PFSK-1 (cell line): ENCODE measurements around the gene PCSK5.

Experiments
- FOXP2 ChIP-seq: optimal IDR thresholded peaks from 2 replicates; pipeline ENCODE3; 2011; ENCODE audit warnings: borderline replicate concordance, control low read depth, inconsistent platforms; ENCODE audit not compliant: insufficient read depth; ENCODE audit errors: extremely low read length, extremely low read depth
- POLR2AphosphoS5 ChIP-seq: IDR thresholded peaks from 2 replicates; pipeline ENCODE4 v1.6.1; 2012; ENCODE audit warnings: low read depth, mild to moderate bottlenecking, control low read depth, low read length, moderate library complexity
- REST ChIP-seq, 2 experiments: IDR thresholded peaks; 2 replicates each; pipeline versions ENCODE4 v1.6.1 to v1.8.0; 2011 to 2012; ENCODE audit warnings: low read depth in 2 of 2, low read length in 2 of 2, control low read depth in 1 of 2, inconsistent platforms in 1 of 2, mild to moderate bottlenecking in 1 of 2, moderate library complexity in 1 of 2; ENCODE audit not compliant: insufficient read depth in 1 of 2
- SIN3A ChIP-seq: IDR thresholded peaks from 2 replicates; pipeline ENCODE4 v1.6.1; 2012; ENCODE audit warnings: mild to moderate bottlenecking, low read length, moderate library complexity, borderline replicate concordance; ENCODE audit not compliant: insufficient read depth
- TAF1 ChIP-seq: IDR thresholded peaks from 2 replicates; pipeline ENCODE4 v1.6.1; 2012; ENCODE audit warnings: low read length, control low read depth, borderline replicate concordance; ENCODE audit not compliant: insufficient read depth

The PCSK5 gene

GRCh38 chr9:75976549-75976948 lies 86.1 kb downstream of the PCSK5 start:
- TF ChIP-seq SIN3A = no peak
- TF ChIP-seq POLR2AphosphoS5 = no peak
- TF ChIP-seq FOXP2 = no peak
- no peak for TF ChIP-seq REST (IDR thresholded peaks at IDR 0.05; ENCODE audit: insufficient read depth in 1 of 2, low read depth in 2 of 2, low read length in 2 of 2)
- no peak for TF ChIP-seq TAF1

- TF ChIP-seq FOXP2 = no peak
- TF ChIP-seq TAF1 = no peak
- no peak for TF ChIP-seq REST (IDR thresholded peaks at IDR 0.05; ENCODE audit: insufficient read depth in 1 of 2, low read depth in 2 of 2, low read length in 2 of 2)
- TF ChIP-seq POLR2AphosphoS5 = no peak
- no peak for TF ChIP-seq SIN3A
These were observed 88.9 kb downstream of the PCSK5 start for GRCh38 chr9:75979362-75979761.

GRCh38 chr9:75983319-75984045 lies 93.0 kb downstream of the PCSK5 start:
- TF ChIP-seq FOXP2 (no peak), TAF1 (no peak), SIN3A (no peak), POLR2AphosphoS5 (no peak)

- TF ChIP-seq REST (IDR thresholded peaks at IDR 0.05; ENCODE audit: insufficient read depth in 1 of 2, low read depth in 2 of 2, low read length in 2 of 2) (no peak), POLR2AphosphoS5 (no peak), FOXP2 (no peak), TAF1 (no peak), SIN3A (no peak)
These were observed 95.0 kb downstream of the PCSK5 start for GRCh38 chr9:75985515-75985914.

GRCh38 chr9:75988663-75989062 lies 98.2 kb downstream of the PCSK5 start:
- TF ChIP-seq REST (IDR thresholded peaks at IDR 0.05; ENCODE audit: insufficient read depth in 1 of 2, low read depth in 2 of 2, low read length in 2 of 2) = no peak
- no peak for TF ChIP-seq FOXP2
- no peak for TF ChIP-seq SIN3A
- no peak for TF ChIP-seq POLR2AphosphoS5
- TF ChIP-seq TAF1 = no peak
